Upper lobe of left lung (tissue), 6 donors: ENCODE results near the gene FRAS1. TPM values are rescaled to one million over a fixed set of nuclear protein-coding genes. Genes with fewer than 3 reads are reported as not detected.
"Not testable (repeated sequence)": the region's sequence is repeated elsewhere in the genome, so short reads cannot be mapped to it uniquely, and the experiment has no call there.

Experiments used
- ATAC-seq, 2 donors: fragments of 200-7000 bp; cut with Tn5 transposase; one replicate each; pipeline ENCODE4 v1.9.1; 2022; ENCODE audit warnings: mild to moderate bottlenecking in 2 of 2, moderate library complexity in 2 of 2; ENCODE audit not compliant: low FRiP score in 2 of 2
- DNase-seq, 2 donors: peaks; one replicate each; pipeline ENCODE4 v3.0.0-alpha.2; 2019 to 2020
- H3K27ac ChIP-seq, 4 donors: fragments of 200-600 bp; sonication (generic); one replicate each; pipeline ENCODE4 v1.5.1; 2016 to 2019
- H3K27me3 ChIP-seq, 4 donors: fragments of 200-600 bp; sonication (generic); one replicate each; pipeline ENCODE4 v1.5.1; 2017 to 2019
- H3K36me3 ChIP-seq, 4 donors: fragments of 200-600 bp; sonication (generic); one replicate each; pipeline ENCODE4 v1.5.1; 2016 to 2019
- H3K4me1 ChIP-seq, 4 donors: fragments of 200-600 bp; sonication (generic); one replicate each; pipeline ENCODE4 v1.5.1; 2018 to 2019
- H3K4me3 ChIP-seq, 4 donors: fragments of 200-600 bp; sonication (generic); one replicate each; pipeline ENCODE4 v1.5.1; 2017 to 2019; ENCODE audit warnings: mild to moderate bottlenecking in 2 of 4, moderate library complexity in 1 of 4
- H3K9me3 ChIP-seq, 4 donors: fragments of 200-600 bp; sonication (generic); one replicate each; pipeline ENCODE4 v1.5.1; 2018 to 2019
- EP300 ChIP-seq, 4 donors: sonication (generic); formaldehyde crosslinking; IDR thresholded peaks; one replicate each; pipeline ENCODE4 v1.5.1; 2017; ENCODE audit warnings: antibody characterized with exemption in 4 of 4, control low read depth in 2 of 4
- POLR2A ChIP-seq, 4 donors: fragments of 450-650 bp; IDR thresholded peaks; one replicate each; pipeline ENCODE4 v1.5.1; 2016 to 2017; ENCODE audit warnings: antibody characterized with exemption in 4 of 4, mild to moderate bottlenecking in 2 of 4
- POLR2AphosphoS5 ChIP-seq, 2 donors: sonication (generic); formaldehyde crosslinking; IDR thresholded peaks; one replicate each; pipeline ENCODE4 v1.5.1; 2017; ENCODE audit warnings: antibody characterized with exemption in 2 of 2
- WGBS, 2 donors: methylation state at CpG; one replicate each; pipeline ENCODE4 v1.1.5; 2017 to 2018; 5-methylcytosine and 5-hydroxymethylcytosine counted together
- total RNA-seq, 6 donors: library from RNA; depleted of rRNA in 4 of 6; stranded (reverse); fragments of >200 nt in 4 of 6; gene quantifications; one replicate each; pipeline versions ENCODE4 v1.1.0 to v1.2.1, GENCODE V29; 2016 to 2021
- TF ChIP-seq, protein P1 (sequence below), 6 experiments: fragments of 450-650 bp in 4 of 6; fragments of 200-600 bp in 2 of 6; sonication (generic) in 2 of 6; IDR thresholded peaks; one replicate each; pipeline ENCODE4 v1.5.1; 2016 to 2019; ENCODE audit warnings: antibody characterized with exemption in 6 of 6
- donor health status: DM: no; HTN: no; CAD: no; lungs with moderate emphysema.
- donor health status: DM: no; HTN: yes; CAD: no; lungs with severe emphysema.

Gene FRAS1
- total RNA-seq, 6 donors from 2014 or later: 3.9 to 11.2 (median 6.7) TPM

DNA sequence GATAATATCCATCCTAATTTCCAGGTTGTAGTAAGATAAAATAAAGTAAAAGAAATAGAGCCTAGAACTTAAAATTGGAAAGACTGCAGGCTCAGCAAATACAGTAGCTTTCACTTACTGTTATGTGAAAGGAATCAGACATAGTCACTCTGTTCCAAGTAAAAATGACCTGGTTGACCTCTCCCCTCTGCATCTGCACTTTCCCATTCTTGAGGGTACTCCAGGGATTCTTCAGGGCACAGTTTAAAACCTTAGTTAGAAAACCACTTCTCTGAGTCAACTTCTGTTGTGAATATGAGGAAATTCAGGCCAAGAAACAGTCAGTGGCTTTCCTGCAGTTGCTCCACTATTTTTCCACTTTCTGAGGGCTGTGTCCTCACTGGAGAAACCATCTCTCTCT is 42.9 kb downstream of the FRAS1 start:
- H3K4me3 ChIP-seq: no peak overlapping the region
- H3K4me1 ChIP-seq: peaks cover 0 to 12% (median 3%) of the 10 kb centered on the region in 4 donors
- no peaks in the 10 kb centered on the region for H3K27me3 ChIP-seq
- ATAC-seq: peak; percentile 50 to 54
- TF ChIP-seq POLR2AphosphoS5 (IDR thresholded peaks at IDR 0.05) (no peak), POLR2A (IDR thresholded peaks at IDR 0.05) (no peak), EP300 (IDR thresholded peaks at IDR 0.05) (no peak)
- TF ChIP-seq, protein P1, sequence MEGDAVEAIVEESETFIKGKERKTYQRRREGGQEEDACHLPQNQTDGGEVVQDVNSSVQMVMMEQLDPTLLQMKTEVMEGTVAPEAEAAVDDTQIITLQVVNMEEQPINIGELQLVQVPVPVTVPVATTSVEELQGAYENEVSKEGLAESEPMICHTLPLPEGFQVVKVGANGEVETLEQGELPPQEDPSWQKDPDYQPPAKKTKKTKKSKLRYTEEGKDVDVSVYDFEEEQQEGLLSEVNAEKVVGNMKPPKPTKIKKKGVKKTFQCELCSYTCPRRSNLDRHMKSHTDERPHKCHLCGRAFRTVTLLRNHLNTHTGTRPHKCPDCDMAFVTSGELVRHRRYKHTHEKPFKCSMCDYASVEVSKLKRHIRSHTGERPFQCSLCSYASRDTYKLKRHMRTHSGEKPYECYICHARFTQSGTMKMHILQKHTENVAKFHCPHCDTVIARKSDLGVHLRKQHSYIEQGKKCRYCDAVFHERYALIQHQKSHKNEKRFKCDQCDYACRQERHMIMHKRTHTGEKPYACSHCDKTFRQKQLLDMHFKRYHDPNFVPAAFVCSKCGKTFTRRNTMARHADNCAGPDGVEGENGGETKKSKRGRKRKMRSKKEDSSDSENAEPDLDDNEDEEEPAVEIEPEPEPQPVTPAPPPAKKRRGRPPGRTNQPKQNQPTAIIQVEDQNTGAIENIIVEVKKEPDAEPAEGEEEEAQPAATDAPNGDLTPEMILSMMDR (IDR thresholded peaks at IDR 0.05): no peak
- H3K36me3 ChIP-seq: no peaks in the 10 kb centered on the region
- H3K9me3 ChIP-seq: no peaks in the 10 kb centered on the region
- H3K27ac ChIP-seq: no peak overlapping the region
- no peak for DNase-seq

DNA sequence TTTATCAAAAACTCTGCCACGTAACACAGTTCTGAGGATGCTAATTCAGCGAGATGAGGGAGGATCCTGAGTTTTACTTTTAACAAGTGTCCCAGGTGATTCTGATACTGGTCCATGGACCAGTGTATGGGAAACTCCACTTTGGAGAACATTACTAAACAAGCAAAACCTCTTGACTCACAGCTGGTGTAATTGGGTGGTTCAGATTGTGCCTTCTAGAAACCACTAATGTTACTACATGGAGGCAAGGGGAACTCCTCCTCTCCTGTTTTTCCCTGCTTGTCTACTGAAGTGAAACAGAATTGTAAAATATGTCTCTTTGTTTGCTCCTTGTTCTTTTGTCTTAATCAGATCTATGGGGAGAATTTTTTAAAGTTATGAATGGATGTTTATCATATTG is 62.6 kb downstream of the FRAS1 start:
- H3K4me3 ChIP-seq: no peak overlapping the region
- H3K4me1 ChIP-seq: peaks cover 0 to 4% (median 2%) of the 10 kb centered on the region in 4 donors
- no peak overlapping the region for H3K27ac ChIP-seq
- DNase-seq: no peak
- ATAC-seq: no peak
- 92 to 98% methylated on average over 2 of the region's 2 CpGs for WGBS, 2 donors
- H3K27me3 ChIP-seq: no peaks in the 10 kb centered on the region
- no peaks in the 10 kb centered on the region for H3K9me3 ChIP-seq
- no peak for TF ChIP-seq EP300 (IDR thresholded peaks at IDR 0.05)
- TF ChIP-seq, protein P1 (IDR thresholded peaks at IDR 0.05): no peak
- TF ChIP-seq POLR2A (IDR thresholded peaks at IDR 0.05): no peak
- TF ChIP-seq POLR2AphosphoS5 (IDR thresholded peaks at IDR 0.05): no peak
- H3K36me3 ChIP-seq: no peaks in the 10 kb centered on the region

GRCh38 chr4:78120144-78120880 is 63.2 kb downstream of the FRAS1 start:
- H3K27ac ChIP-seq: no peak overlapping the region
- no peaks in the 10 kb centered on the region for H3K9me3 ChIP-seq
- H3K27me3 ChIP-seq: no peaks in the 10 kb centered on the region
- ATAC-seq (no peak), DNase-seq (no peak)
- H3K36me3 ChIP-seq: no peaks in the 10 kb centered on the region
- peaks cover 0 to 4% (median 2%) of the 10 kb centered on the region in 4 donors for H3K4me1 ChIP-seq
- WGBS, 2 donors: 66 to 81% methylated on average over 3 to 4 of the region's 4 CpGs
- no peak overlapping the region for H3K4me3 ChIP-seq
- TF ChIP-seq EP300 (IDR thresholded peaks at IDR 0.05) (no peak), POLR2A (IDR thresholded peaks at IDR 0.05) (no peak), POLR2AphosphoS5 (IDR thresholded peaks at IDR 0.05) (no peak)
- TF ChIP-seq, protein P1 (IDR thresholded peaks at IDR 0.05): no peak

GRCh38 chr4:78121338-78121904 is 64.3 kb downstream of the FRAS1 start:
- no peak for TF ChIP-seq POLR2AphosphoS5 (IDR thresholded peaks at IDR 0.05)
- TF ChIP-seq EP300 (IDR thresholded peaks at IDR 0.05): no peak
- TF ChIP-seq, protein P1 (IDR thresholded peaks at IDR 0.05): no peak
- no peak for TF ChIP-seq POLR2A (IDR thresholded peaks at IDR 0.05)
- no peaks in the 10 kb centered on the region for H3K9me3 ChIP-seq
- ATAC-seq: peak; percentile 61 to 96
- no peaks in the 10 kb centered on the region for H3K27me3 ChIP-seq
- H3K4me1 ChIP-seq: peaks cover 0 to 4% (median 2%) of the 10 kb centered on the region in 4 donors
- DNase-seq: peak in 1 of 2 donors; percentile 64
- H3K36me3 ChIP-seq: no peaks in the 10 kb centered on the region
- no peak overlapping the region for H3K4me3 ChIP-seq
- 58 to 70% methylated on average over 4 of the region's 4 CpGs for WGBS, 2 donors
- no peak overlapping the region for H3K27ac ChIP-seq

- not testable (repeated sequence) for H3K27me3 ChIP-seq, DNase-seq, H3K4me1 ChIP-seq, H3K9me3 ChIP-seq, ATAC-seq, H3K4me3 ChIP-seq, H3K36me3 ChIP-seq, H3K27ac ChIP-seq
- 48 to 57% methylated on average over 6 of the region's 6 CpGs for WGBS, 2 donors
Measured at GRCh38 chr4:78125834-78126331, 68.8 kb downstream of the FRAS1 start.
